GM21825 (cell line): ENCODE measurements around the gene UMODL1.

ENCODE experiments used
- ATAC-seq: cut with Tn5 transposase; IDR thresholded peaks from one replicate; pipeline ENCODE4 v1.9.1; 2021; ENCODE audit warnings: mild to moderate bottlenecking, moderate library complexity; ENCODE audit not compliant: unreplicated experiment

The UMODL1 gene

GRCh38 chr21:42095581-42095980 is 24.5 kb downstream of the UMODL1 start:
- no peak for ATAC-seq

GRCh38 chr21:42096566-42096965 is 25.4 kb downstream of the UMODL1 start:
- no peak for ATAC-seq

GRCh38 chr21:42097274-42097673 is 26.2 kb downstream of the UMODL1 start:
- ATAC-seq = no peak

GRCh38 chr21:42097860-42098454 is 26.8 kb downstream of the UMODL1 start:
- ATAC-seq = no peak

- no peak for ATAC-seq
Observed at GRCh38 chr21:42098957-42099505, 27.9 kb downstream of the UMODL1 start.

GRCh38 chr21:42101246-42101645 is 30.1 kb downstream of the UMODL1 start:
- no peak for ATAC-seq

- no peak for ATAC-seq
Observed at GRCh38 chr21:42102076-42102475, 31.0 kb downstream of the UMODL1 start.

- no peak for ATAC-seq
Observed at GRCh38 chr21:42102526-42102925, 31.4 kb downstream of the UMODL1 start.

- ATAC-seq = no peak
Observed at GRCh38 chr21:42102991-42103390, 31.9 kb downstream of the UMODL1 start.

GRCh38 chr21:42103843-42104242 is 32.7 kb downstream of the UMODL1 start:
- ATAC-seq = no peak

GRCh38 chr21:42105476-42106315 is 34.6 kb downstream of the UMODL1 start:
- ATAC-seq = no peak

DNA sequence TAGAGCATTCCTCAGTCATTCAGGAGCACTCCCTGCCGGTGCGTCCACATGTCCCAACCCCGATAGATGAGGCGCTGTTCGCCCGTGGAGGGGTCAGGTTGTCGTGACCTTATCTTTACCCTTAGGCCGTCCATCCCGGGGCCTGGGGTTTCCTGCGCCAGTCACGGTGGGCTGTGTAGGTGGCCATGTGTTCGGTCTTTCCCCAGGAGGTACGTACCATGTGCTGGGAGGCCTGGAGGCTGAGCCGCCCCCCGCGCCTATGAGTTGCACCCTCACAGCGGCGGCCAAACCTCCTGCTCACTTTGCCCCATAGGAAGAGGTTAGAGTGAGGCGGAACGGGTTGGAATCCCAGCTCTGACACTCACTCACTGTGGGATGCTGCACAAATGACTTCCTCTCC is 35.3 kb downstream of the UMODL1 start:
- no peak for ATAC-seq

GRCh38 chr21:42107177-42107880 is 36.2 kb downstream of the UMODL1 start:
- peak; percentile 9 for ATAC-seq

DNA sequence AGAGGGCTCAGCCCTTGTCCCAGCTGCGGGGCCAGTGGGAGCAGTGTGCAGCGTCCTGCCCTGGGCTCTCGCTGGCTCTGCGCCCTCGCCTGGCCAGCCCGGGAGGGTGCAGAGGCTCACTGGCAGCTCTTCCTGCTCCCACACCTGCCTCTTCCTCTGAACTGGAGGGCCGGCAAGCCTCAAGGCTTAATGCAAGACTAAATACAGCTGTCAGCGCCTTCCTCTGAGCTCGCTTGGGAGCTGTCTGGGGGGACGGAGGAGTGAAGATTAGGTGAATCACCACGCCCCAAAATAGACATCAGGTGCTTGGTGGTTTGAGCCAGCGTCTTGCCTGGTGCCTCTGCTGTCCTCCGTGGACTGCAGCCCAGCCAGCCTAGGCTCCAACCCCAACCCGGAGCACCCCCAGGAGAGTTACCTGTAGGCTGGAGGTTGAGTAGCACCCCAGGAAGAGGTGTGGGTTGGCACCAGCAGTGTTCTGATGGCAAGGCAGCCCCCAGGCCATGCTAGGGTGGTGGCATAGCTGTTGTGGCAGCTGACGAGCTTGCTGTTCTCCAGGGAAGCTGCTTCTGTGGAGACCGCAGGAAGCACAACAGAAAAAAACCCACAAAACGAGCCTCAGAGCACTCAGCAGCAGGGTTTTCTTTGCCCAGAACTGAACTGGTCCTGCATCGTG is 36.9 kb downstream of the UMODL1 start:
- ATAC-seq = peak; percentile 86

DNA sequence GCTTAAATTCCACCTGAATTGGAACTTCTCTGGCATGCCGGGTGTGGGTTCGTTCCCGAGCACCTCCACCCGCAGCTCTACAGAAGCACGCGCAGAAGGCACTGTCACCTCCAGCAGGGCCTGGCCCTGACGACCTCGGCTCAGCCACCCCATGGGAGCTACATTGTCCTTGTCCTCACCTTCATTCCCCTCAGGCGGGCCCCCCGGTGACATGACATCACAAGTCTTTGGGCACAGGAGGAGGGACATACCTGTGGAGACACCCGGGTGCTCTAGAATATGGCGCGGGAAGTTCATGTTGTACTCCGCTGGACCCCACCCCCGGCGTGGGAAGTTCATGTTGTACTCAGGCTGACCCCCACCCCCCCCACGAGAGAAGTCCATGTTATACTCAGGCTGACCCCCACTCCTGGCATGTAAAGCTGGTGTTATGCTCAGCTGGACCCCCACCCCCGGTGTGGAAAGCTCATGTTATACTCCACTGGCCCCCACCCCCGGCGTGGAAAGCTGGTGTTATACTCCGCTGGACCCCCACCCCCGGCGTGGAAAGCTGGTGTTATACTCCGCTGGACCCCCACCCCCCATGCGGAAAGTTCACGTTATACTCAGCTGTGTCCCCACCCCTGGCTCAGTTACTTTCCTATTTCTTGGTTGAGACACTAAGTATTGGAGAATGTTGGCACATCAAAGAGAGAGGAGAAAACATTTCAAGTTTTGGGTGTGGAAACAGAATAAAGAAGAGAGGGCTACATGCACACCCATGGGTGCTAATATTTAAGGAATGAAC is 37.6 kb downstream of the UMODL1 start:
- ATAC-seq = no peak

DNA sequence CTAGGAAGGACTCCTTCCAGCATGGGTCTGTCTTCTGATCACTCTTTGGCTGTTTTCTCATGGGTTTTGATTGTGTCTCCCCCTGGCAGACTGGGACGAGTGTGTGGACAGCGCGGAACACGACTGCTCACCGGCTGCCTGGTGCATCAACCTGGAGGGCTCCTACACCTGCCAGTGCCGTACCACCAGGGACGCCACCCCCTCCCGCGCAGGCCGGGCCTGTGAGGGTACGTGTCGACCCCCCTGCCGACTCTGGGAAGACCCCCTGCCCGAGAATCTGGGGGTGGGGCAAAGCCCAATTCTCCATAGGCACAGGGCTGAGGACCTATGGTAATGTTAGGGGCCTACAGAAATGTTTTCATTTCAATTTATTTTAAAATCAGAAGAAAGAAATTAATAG is 38.4 kb downstream of the UMODL1 start:
- no peak for ATAC-seq

DNA sequence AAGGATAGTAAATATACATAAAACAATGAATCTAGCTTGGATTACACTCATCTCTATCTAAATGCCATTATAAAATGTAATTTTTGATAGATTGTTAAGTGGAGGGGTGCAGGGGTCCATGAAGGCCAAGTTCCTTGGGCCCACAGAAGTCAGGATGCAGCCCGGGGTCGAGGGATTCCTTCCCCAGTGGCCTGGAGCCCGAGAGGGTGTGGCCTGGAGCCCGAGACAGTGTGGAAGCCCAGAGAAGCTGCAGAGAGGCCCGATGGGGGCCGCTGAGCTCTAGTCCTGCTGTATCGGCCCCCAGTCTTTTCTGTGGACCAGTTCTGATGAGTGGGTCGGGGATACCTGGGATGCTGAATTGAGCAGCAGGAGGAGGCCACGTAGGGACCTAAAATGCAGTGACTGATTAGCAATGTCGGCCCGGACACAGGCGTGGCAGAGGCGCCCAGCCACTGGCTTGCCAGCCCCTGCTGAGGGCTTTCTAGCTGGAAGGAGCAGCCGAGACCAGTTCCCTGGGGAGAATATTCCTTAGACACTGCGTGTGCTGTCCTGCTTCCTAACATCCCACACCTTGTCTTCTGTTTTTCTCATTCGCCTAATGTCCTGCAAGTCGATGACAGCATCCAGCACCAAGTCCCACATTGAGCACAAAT is 38.9 kb downstream of the UMODL1 start:
- no peak for ATAC-seq

DNA sequence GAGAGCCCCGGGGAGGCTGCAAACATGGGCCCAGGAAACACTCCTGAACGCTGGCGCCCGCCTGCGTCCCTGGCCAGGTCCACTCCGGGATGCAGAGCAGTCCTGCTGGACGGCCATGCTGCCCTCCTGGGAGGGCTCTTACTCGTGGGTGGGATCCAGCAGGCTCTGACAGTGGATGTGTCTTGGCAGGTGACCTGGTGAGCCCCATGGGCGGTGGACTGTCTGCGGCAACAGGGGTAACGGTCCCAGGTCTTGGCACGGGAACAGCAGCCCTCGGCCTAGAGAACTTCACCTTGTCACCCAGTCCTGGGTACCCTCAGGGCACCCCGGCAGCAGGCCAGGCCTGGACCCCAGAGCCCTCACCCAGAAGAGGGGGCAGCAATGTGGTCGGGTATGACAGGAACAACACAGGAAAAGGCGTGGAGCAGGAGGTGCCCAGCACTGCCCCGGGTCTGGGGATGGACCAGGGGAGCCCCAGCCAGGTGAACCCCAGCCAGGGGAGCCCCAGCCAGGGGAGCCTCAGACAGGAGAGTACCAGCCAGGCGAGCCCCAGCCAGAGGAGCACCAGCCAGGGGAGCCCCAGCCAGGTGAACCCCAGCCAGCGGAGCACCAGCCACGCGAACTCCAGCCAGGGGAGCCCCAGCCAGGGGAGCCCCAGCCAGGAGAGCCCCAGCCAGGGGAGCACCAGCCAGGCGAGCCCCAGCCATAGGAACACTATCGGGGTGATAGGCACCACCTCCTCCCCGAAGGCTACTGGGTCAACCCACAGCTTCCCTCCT is 39.8 kb downstream of the UMODL1 start:
- ATAC-seq = no peak

DNA sequence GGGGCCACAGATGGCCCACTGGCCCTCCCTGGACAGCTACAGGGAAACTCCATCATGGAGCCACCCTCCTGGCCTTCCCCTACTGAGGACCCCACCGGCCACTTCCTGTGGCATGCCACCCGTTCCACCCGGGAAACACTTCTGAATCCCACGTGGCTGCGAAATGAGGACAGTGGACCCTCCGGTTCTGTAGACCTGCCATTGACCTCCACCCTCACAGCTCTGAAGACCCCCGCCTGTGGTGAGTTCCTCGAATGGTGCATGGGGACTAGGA is 40.3 kb downstream of the UMODL1 start:
- ATAC-seq = no peak
